Stimulated activated CD8-positive, alpha-beta memory T cell treated with anti-CD3 and anti-CD28 coated beads, Interleukin-2, amount 100 ng/mL, for 1 hour (primary cell): ENCODE results near the gene LENG9.
"Not testable (repeated sequence)": the region's sequence is repeated elsewhere in the genome, so short reads cannot be mapped to it uniquely, and the experiment has no call there.

ENCODE experiments used
- DNase-seq, 2 donors: peaks; one replicate each; pipeline ENCODE4 v3.0.0-alpha.2; 2020; ENCODE audit warnings: low read depth in 2 of 2

LENG9 gene

DNA sequence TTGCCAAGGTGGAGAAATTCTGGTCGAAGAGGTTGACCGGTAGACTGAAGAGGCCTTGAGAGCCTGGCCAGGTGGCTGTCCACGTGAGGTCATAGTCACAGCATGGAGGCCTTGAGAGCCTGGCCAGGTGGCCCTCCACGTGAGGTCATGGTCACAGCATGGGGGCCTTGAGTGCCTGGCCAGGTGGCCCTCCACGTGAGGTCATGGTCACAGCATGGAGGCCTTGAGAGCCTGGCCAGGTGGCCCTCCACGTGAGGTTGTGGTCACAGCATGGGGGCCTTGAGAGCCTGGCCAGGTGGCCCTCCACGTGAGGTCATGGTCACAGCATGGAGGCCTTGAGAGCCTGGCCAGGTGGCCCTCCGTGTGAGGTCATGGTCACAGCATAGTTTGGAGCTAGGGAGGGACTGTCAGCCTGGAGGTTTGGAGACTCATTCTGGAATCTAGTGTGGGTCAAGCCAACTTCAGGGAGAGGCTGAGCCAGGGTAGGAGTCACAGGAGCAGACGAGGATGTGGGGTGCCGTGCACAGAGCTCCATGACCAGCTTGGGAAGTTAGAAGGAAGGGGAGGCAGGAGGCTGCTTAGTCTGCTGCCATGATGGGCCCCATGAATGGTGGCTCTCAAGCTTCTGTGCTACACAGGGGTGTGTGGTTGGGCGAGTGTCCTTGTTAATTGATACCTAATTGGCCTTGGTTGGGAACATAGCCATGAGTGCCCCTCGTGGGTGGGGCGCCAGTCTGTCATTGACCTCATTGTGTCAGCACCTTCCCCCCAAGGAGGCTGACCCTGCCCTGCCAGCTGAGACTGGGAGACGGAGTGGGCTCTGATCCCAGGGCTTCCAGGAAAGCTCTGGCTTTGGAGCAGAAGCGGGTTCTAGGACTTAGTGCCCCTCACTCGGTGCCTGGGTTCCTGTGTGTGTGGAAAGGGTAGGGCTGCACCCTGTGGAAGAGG is 4.0 kb downstream of the LENG9 start:
- DNase-seq, result no peak

DNA sequence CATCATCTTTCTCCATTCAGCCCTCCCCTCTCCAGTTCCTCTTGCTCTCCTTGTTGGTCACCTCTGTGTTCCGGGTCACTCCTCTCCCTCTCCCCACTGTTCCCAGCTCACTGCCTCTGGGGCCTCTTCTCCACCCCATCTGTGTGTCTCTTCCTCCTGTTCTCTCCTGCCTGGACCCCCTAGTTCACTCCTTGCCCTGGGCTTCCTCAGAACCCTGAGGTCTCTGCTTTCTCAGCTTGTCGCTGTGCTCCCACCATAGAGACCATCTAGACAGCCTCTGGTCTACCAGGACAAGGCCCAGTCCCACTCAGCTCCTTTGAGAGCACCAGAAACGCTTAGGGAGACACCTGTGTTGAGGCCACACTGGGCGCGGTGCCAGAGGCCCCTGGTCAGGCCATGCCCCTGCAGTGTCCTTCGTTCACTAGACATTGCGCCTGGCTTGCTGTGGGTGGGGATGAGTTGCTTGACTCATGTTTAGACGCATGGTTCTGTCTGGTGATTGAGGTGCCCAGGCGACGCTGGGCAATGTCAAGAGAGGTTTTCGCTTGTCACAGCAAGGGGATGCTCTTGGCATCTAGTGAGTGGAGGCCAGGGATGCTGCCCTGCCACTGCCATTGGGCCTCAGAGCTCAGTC is 4.8 kb downstream of the LENG9 start:
- no peak for DNase-seq

DNA sequence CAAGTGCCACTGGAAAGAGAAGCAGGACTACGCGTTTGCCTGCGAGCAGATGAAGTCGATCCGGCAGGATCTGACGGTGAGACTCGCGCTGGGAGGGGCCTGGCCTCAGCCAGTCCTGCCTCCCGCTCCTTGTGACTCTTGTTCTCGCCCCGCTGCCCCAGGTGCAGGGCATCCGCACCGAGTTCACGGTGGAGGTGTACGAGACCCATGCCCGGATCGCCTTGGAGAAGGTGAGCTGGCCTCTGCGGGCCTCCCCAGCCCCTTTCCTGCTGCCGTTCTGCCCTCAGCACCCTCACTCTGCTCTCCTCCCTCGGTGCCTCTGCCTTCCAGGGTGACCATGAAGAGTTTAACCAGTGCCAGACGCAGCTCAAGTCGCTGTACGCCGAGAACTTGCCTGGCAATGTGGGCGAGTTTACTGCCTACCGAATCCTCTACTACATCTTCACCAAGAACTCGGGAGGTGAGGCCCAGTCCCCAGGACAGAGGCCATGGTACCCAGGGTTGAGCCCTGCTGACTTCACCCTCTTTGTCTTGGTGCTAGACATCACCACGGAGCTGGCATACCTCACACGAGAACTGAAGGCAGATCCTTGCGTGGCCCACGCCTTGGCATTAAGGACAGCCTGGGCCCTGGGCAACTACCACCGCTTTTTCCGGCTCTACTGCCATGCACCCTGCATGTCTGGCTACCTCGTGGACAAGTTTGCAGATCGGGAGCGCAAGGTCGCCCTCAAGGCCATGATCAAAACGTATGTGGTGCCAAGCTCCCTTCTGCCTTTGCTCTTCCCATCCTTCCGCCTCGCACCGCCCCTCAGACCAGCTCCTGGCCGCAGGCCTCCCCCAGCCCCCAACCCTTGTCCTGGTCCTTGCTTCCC is 5.6 kb downstream of the LENG9 start:
- no peak for DNase-seq

GRCh38 chr19:54456423-54457373 is 6.9 kb downstream of the LENG9 start:
- no peak for DNase-seq

GRCh38 chr19:54455786-54456422 is 7.7 kb downstream of the LENG9 start:
- DNase-seq, result no peak

DNA sequence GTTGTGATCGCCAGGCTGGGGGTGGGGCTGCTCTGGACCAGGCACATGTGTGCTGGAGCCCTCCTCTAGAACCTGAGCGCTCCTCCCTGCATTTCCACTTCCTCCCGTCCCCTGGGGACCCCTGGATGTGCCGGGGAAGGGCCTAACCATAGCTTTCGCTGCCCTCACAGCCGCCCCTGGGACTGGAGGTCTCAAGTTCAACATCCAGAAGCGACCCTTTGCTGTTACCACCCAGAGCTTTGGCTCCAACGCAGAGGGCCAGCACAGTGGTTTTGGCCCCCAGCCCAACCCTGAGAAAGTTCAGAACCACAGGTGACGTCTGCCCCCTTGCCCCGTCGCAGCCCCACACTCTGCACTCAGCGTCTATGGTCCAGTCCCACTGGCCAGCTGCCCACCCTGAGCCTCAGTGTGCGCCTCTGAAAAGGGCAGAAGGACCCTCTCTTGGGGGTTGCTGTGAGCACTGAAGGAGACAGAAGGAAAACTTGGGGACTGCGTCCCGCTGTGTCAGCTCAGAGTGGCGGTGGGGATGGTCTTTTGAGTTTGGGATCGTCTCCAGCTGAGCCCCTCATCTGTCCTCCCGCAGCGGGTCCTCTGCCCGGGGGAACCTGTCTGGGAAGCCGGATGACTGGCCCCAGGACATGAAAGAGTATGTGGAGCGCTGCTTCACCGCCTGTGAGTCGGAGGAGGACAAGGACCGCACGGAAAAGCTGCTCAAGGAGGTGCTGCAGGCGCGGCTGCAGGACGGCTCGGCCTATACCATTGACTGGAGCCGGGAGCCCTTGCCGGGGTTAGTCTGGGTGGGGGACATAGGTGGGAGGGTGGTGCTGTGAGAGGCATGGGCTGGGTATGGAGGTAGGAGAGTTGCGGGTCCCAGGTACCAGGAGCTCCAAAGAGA is 8.6 kb downstream of the LENG9 start:
- no peak for DNase-seq

DNA sequence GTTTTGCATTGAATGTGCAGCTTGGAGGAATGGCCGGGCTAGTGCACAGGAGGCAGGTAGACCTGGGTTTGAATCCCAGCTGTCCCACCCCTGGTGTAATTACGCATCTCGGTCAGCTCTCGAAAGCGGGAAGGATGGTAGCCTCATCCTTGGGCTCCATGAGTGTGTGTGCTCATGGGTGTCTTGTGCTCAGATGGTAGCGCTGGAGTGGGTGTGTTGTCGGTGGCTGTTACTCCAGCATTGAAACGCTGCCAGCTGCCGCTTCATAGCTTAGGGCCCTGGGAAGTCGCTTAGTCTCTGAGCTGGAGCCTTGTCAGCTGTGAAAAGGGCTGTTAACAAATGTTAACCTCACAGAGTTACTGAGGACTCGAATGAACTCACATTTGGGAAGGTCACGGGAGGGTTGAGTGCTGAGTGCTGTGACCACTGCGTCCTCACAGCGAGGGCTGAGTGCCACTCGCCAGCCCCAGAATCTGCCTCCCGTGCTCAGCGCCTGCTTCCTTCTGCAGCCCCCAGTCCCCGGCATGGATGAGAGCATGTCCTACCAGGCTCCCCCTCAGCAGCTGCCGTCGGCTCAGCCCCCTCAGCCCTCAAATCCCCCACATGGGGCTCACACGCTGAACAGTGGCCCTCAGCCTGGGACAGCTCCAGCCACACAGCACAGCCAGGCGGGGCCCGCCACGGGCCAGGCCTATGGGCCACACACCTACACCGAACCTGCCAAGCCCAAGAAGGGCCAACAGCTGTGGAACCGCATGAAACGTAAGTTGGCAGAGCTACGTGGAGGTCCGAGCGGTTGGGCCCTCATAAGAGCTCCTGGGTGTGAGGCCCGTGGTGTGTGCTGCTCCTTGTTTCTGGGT is 9.4 kb downstream of the LENG9 start:
- no peak for DNase-seq

DNA sequence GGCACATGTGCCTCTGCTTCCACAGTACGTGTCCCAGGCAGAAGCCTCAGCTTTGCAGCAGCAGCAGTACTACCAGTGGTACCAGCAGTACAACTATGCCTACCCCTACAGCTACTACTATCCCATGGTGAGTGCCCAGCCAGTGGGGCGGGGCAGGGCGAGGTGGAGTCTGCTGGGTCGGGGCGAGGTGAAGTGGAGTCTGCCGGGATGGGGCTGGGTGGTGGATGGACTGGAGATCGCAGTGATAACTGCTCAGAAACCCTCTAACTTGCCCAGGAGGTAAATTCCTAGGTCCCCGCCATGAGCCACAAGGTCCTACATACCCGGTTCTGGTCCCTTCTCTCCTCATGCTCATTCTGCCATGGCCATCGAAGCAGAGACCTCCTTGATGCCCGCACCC is 11.0 kb downstream of the LENG9 start:
- no peak for DNase-seq

DNA sequence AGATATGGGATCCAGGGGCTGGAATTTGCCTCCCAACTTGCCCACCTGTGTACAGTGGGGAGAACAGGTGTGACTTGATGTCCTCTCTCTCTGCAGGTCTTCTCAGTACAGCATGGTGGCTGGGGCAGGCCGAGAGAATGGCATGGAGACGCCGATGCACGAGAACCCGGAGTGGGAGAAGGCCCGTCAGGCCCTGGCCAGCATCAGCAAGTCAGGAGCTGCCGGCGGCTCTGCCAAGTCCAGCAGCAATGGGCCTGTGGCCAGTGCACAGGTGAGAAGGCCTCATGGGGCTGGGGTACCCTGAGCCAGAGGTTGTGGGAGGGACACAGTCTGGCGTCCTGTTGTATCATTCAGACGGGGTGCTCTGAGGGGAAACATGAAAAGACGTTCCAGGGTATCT is 11.6 kb downstream of the LENG9 start:
- no peak for DNase-seq

- DNase-seq, result no peak
These were observed 12.2 kb downstream of the LENG9 start for GRCh38 chr19:54451331-54451871.

GRCh38 chr19:54449701-54450069 is 13.9 kb downstream of the LENG9 start:
- DNase-seq, result no peak

- DNase-seq, result peak; percentile 95 to 96
These were observed 14.5 kb downstream of the LENG9 start, which contains the start of gene LENG8 for GRCh38 chr19:54448774-54449700. Gene LENG8, plus strand, starts transcription at chr19:54449199. Its CDS starts 2,146 bp downstream, at chr19:54451345.

DNA sequence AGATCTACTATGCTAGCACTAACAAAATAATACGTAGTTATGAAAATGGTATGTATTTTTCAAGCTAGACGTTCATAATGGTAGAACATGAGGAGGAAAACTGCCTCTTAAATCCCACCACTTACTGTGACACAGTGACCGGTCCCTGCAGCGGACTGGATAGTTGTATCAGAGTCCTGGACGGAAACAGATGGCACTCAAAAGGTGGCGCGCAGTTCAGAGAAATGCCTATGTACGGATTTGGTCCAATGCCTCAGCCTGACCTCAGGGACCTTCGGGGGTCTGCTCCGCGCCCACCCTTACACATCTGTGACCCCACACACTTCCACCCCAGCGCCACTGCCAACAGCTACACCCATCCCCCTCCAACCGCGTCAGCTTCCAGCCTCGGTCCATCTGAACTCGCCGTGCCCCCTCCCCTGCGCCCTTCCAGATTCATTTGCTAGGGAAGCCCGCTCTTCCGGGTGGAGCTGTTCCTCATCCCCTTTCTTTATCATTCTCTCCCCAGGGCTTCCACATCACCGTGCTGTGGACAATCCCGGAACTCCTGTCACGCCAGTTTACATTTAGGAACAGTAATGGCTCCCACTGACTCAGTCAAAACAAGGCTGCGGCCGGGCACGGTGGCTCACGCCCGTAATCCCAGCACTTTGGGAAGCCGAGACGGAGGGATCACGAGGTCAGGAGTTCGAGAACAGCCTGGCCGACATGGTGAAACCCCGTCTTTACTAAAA is 15.4 kb downstream of the LENG9 start:
- no peak for DNase-seq

DNA sequence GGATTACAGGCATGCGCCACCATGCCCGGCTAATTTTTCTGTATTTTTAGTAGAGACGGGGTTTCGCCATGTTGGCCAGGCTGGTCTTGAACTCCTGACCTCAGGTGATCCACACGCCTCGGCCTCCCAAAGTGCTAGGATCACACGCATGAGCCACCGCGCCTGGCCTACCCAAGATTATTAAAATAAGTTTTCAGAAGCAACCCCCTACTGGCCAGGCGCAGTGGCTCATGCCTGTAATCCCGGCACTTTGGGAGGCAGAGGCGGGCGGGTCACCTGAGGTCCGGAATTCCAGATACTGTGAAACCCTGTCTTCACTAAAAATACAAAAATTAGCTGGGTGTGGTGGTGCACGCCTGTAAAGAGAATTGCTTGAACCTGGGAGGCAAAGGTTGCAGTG is 17.2 kb downstream of the LENG9 start:
- DNase-seq, result not testable (repeated sequence)

DNA sequence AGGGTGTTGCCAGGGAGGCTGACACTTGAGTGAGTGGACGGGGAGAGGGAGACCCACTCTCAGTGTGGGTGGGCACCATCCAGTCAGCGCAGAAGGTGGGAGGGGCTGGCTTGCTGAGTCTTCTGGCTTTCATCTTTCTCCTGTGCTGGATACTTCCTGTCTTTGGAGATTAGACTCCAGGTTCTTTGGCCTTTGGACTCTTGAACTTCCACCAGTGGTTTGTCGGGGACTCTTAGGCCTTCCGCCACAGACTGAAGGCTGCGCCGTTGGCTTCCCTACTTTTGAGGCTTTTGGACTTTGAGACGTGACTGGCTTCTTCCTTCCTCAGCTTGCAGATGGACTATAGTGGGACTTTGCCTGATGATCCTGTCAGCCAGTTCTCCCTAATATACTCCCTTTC is 18.8 kb downstream of the LENG9 start:
- DNase-seq, result no peak

DNA sequence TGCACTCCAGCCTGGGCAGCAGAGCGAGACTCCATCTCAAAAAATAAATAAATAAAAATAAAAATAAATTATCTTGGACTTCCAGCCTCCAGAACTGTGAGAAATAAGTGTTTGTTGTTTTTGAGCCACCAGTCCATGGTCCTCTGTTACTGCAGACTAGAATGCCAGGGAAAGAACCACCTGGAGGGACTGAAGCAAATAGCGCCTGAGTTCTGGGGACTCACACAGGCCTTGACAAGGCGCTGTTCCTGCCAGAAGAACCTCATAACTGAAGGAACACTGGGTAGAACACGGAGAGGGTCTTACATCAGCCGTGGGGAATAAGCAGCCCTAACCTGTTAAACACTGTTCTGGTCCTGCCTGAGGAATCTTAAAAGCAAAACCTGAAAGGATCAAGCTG is 22.9 kb downstream of the LENG9 start:
- no peak for DNase-seq
